GM12878 (cell line): ENCODE results near the gene COL4A1. TPM values are rescaled to one million over a fixed set of nuclear protein-coding genes. Genes with fewer than 3 reads are reported as not detected.

Experiments used
- ATAC-seq: fragments of 200-7000 bp; cut with Tn5 transposase; 3 replicates; pipeline ENCODE4 v1.9.1; 2020; ENCODE audit warnings: mild to moderate bottlenecking, moderate library complexity
- BruUV-seq: library from RNA; stranded (reverse); fragments of 400-500 nt; replicated peaks from 2 replicates; lab custom pipeline; 2021; lab: Mats Ljungman, UMichigan
- CTCF ChIA-PET: fragments of 300-600 bp; sonication (Branson Sonifier 250); formaldehyde crosslinking; extraction: SDS; loops from one replicate; lab custom pipeline; 2021; ENCODE audit warnings: inconsistent platforms; lab: Yijun Ruan, JAX
- POLR2A ChIA-PET: fragments of 350-600 bp; formaldehyde crosslinking; extraction: SDS; loops from one replicate; lab custom pipeline; 2021; ENCODE audit warnings: inconsistent platforms; lab: Charles Lee
- RAD21 ChIA-PET: fragments of 300-600 bp; sonication (Branson Sonifier 250); formaldehyde crosslinking; loops from one replicate; lab custom pipeline; 2023; ENCODE audit warnings: antibody characterized with exemption; ENCODE audit not compliant: unreplicated experiment; lab: Charles Lee
- SMC1A ChIA-PET: fragments of 300-600 bp; sonication (Branson Sonifier 250); formaldehyde crosslinking; loops from one replicate; lab custom pipeline; 2023; ENCODE audit not compliant: unreplicated experiment, uncharacterized antibody; lab: Charles Lee
- DNase-seq: peaks from one replicate; pipeline ENCODE4 v3.0.0-alpha.2; 2011; ENCODE audit warnings: low read depth, low spot score
- FAIRE-seq: peaks from 3 replicates; lab custom pipeline; 2011; peaks lifted over from hg19 to GRCh38; lab: Jason Lieb, UNC
- H2AFZ ChIP-seq: 2 replicates; pipeline ENCODE4 v1.6.0; 2011; ENCODE audit warnings: low read depth, low read length, control low read depth; ENCODE audit not compliant: control insufficient read depth
- H3K27ac ChIP-seq: 2 replicates; pipeline ENCODE4 v1.5.1; 2011; ENCODE audit warnings: control low read depth; ENCODE audit not compliant: control insufficient read depth, insufficient read depth
- H3K27me3 ChIP-seq, 2 experiments: replicated peaks in 1 of 2; 2 replicates each; pipeline versions ENCODE4 v1.6.0 to v1.6.1; 2011; ENCODE audit warnings: low read length in 1 of 2; ENCODE audit not compliant: control insufficient read depth in 2 of 2, insufficient read depth in 2 of 2
- H3K36me3 ChIP-seq, 2 experiments: 2 replicates each; pipeline ENCODE4 v1.5.1; 2011; ENCODE audit warnings: low read length in 1 of 2; ENCODE audit not compliant: control insufficient read depth in 2 of 2, insufficient read depth in 2 of 2
- H3K4me1 ChIP-seq: 2 replicates; pipeline ENCODE4 v1.6.1; 2011; ENCODE audit warnings: mild to moderate bottlenecking, low read length, moderate library complexity, mixed read lengths; ENCODE audit not compliant: control insufficient read depth, insufficient read depth
- H3K4me2 ChIP-seq: 2 replicates; pipeline ENCODE4 v1.6.0; 2011; ENCODE audit warnings: control low read depth; ENCODE audit not compliant: control insufficient read depth, insufficient read depth
- H3K4me3 ChIP-seq: fragments of 200-600 bp; sonication (generic); 2 replicates; pipeline ENCODE4 v1.5.1; 2016
- H3K79me2 ChIP-seq: 2 replicates; pipeline ENCODE4 v1.6.0; 2011; ENCODE audit warnings: low read length; ENCODE audit not compliant: control insufficient read depth, insufficient read depth
- H3K9ac ChIP-seq: 2 replicates; pipeline ENCODE4 v1.8.0; 2011; ENCODE audit warnings: low read length, control low read depth, mixed read lengths; ENCODE audit not compliant: control insufficient read depth, insufficient read depth
- H3K9me3 ChIP-seq: replicated peaks from 3 replicates; pipeline ENCODE4 v1.5.1; 2011; ENCODE audit warnings: mild to moderate bottlenecking, low read length; ENCODE audit not compliant: control insufficient read depth, insufficient read depth
- H4K20me1 ChIP-seq: 2 replicates; pipeline ENCODE4 v1.6.0; 2011; ENCODE audit not compliant: control insufficient read depth, insufficient read depth
- BMI1 ChIP-seq: fragments of 450-650 bp; IDR thresholded peaks from 2 replicates; pipeline ENCODE4 v1.6.1; 2016; ENCODE audit warnings: mild to moderate bottlenecking, moderate library complexity, borderline replicate concordance
- FOXK2 ChIP-seq: fragments of 450-650 bp; IDR thresholded peaks from 2 replicates; pipeline ENCODE4 v1.6.1; 2017; ENCODE audit warnings: mild to moderate bottlenecking, moderate library complexity
- NFIC ChIP-seq: IDR thresholded peaks from 2 replicates; pipeline ENCODE4 v1.6.1; 2012; ENCODE audit warnings: low read depth, mild to moderate bottlenecking, inconsistent platforms, low read length, moderate library complexity
- NR2C1 ChIP-seq: fragments of 450-650 bp; IDR thresholded peaks from 2 replicates; pipeline ENCODE4 v1.6.1; 2017; ENCODE audit warnings: antibody characterized with exemption, mild to moderate bottlenecking, moderate library complexity
- PML ChIP-seq: IDR thresholded peaks from 2 replicates; pipeline ENCODE4 v1.6.1; 2012; ENCODE audit warnings: low read length, inconsistent platforms
- POLR2A ChIP-seq: IDR thresholded peaks from 2 replicates; pipeline ENCODE4 v1.6.1; 2011; ENCODE audit warnings: low read depth, mild to moderate bottlenecking, low read length
- POLR2AphosphoS5 ChIP-seq: IDR thresholded peaks from 2 replicates; pipeline ENCODE4 v1.6.1; 2011; ENCODE audit warnings: mild to moderate bottlenecking, low read length, inconsistent platforms
- STAT1 ChIP-seq: fragments of 450-650 bp; conservative IDR thresholded peaks from 2 replicates; pipeline ENCODE4 v1.6.1; 2014; ENCODE audit warnings: antibody characterized with exemption, mild to moderate bottlenecking
- TCF7 ChIP-seq: IDR thresholded peaks from 2 replicates; pipeline ENCODE4 v1.6.1; 2014; ENCODE audit warnings: antibody characterized with exemption, borderline replicate concordance
- YBX1 ChIP-seq: fragments of 450-650 bp; IDR thresholded peaks from 2 replicates; pipeline ENCODE4 v1.6.1; 2016; ENCODE audit warnings: antibody characterized with exemption
- WGBS: methylation state at CpG from one replicate; pipeline ENCODE4 v1.1.6; 2016; ENCODE audit warnings: low lambda C conversion rate; ENCODE audit not compliant: insufficient replicate concordance, insufficient coverage; ENCODE audit errors: missing lambda C conversion rate; 5-methylcytosine and 5-hydroxymethylcytosine counted together
- in situ Hi-C: fragments of 300-500 bp; cut with MboI; formaldehyde crosslinking; loops from 9 replicates; pipeline ENCODE4 v1.14.3; 2018; ENCODE audit warnings: mixed read lengths
- intact Hi-C: fragments of 100-400 bp; cut with micrococcal nuclease; formaldehyde crosslinking; loops from one replicate; pipeline ENCODE4 v1.14.2; 2022; ENCODE audit not compliant: unreplicated experiment
- polyA plus RNA-seq, 11 experiments: library from polyadenylated mRNA; depleted of rRNA in 4 of 11; unstranded in 6 of 11; stranded (reverse) in 5 of 11; fragments of >200 nt; fragmentation: Nextera tagmentation in 4 of 11; fragmentation: Illumina TruSeq in 1 of 11; extraction: Ambion mirVana in 4 of 11; extraction: Trizol in 1 of 11; gene quantifications; 1 replicate in 1 of 11; 2 replicates in 10 of 11; pipeline versions ENCODE4 v1.2.1 to v1.2.3, GENCODE V29; 2011 to 2016; ENCODE audit warnings: inconsistent platforms in 2 of 11, missing spikeins in 2 of 11, low read depth in 1 of 11
- total RNA-seq, 4 experiments: library from RNA; depleted of rRNA in 3 of 4; stranded (reverse); fragments of >200 nt in 3 of 4; fragmentation: Illumina TruSeq in 1 of 4; extraction: Trizol in 1 of 4; gene quantifications; 2 replicates each; pipeline versions ENCODE4 v1.2.1 to v1.2.3, GENCODE V29; 2013 to 2021
- TF ChIP-seq, protein P1 (sequence below): fragments of 450-650 bp; conservative IDR thresholded peaks from 2 replicates; pipeline ENCODE4 v1.6.1; 2017; ENCODE audit warnings: mild to moderate bottlenecking, moderate library complexity
- TF ChIP-seq, protein P2 (sequence below): fragments of 450-650 bp; IDR thresholded peaks from 2 replicates; pipeline ENCODE4 v1.6.1; 2016; ENCODE audit warnings: mild to moderate bottlenecking, moderate library complexity, borderline replicate concordance

Gene COL4A1
- total and polyA plus RNA-seq, 10 of the 15 experiments (the other 5 are each of a cell fraction or from before 2014, with no cell fraction given): 0.07 to 0.31 (median 0.13) TPM; not detected in 6

DNA sequence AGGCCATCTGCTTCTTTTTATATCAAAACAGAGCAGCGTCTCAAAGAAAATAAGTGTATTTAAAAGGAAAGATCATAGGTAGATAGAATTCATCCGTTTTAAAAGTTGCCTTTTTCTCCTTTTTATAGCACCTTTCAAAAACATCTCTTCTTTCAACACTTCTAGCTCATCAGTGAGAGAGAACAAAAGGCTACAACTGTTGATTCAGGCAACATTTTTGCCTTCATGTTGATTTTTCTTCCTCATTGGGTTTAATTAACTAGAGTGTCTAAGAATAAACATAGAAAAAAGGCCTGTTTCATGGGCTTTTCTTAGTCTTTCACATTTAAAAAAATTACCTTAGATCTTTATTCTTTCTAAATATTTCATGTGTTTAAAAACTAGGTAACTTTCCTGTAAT, 13.7 kb upstream of the COL4A1 start:
- BruUV-seq: no TSS peak
- no peak overlapping the region for H3K27ac ChIP-seq
- ChIA-PET CTCF (no interaction called here), POLR2A (no interaction called here), SMC1A (no interaction called here)
- DNase-seq (no peak), FAIRE-seq (no peak)
- no peak overlapping the region for H2AFZ ChIP-seq
- H3K9me3 ChIP-seq: no peaks in the 10 kb centered on the region
- no peaks in the 10 kb centered on the region for H3K4me1 ChIP-seq
- H3K79me2 ChIP-seq: no peaks in the 10 kb centered on the region
- H3K27me3 ChIP-seq: no peaks in the 10 kb centered on the region; a peak in 3 of 4 replicates
- TF ChIP-seq BMI1 (no peak), TCF7 (no peak)
- TF ChIP-seq, all 136 proteins: peak for 0
- RAD21 ChIA-PET: no interaction called here
- Histone ChIP-seq H3K9ac (no peak overlapping the region), H4K20me1 (no peaks in the 10 kb centered on the region), H3K36me3 (no peaks in the 10 kb centered on the region), H3K4me2 (no peak overlapping the region), H3K4me3 (no peak overlapping the region)
- intact Hi-C loops: no loop called here
- ATAC-seq: no peak
- in situ Hi-C loops: no loop called here
- WGBS: 0% methylated on average over 2 of the region's 2 CpGs

DNA sequence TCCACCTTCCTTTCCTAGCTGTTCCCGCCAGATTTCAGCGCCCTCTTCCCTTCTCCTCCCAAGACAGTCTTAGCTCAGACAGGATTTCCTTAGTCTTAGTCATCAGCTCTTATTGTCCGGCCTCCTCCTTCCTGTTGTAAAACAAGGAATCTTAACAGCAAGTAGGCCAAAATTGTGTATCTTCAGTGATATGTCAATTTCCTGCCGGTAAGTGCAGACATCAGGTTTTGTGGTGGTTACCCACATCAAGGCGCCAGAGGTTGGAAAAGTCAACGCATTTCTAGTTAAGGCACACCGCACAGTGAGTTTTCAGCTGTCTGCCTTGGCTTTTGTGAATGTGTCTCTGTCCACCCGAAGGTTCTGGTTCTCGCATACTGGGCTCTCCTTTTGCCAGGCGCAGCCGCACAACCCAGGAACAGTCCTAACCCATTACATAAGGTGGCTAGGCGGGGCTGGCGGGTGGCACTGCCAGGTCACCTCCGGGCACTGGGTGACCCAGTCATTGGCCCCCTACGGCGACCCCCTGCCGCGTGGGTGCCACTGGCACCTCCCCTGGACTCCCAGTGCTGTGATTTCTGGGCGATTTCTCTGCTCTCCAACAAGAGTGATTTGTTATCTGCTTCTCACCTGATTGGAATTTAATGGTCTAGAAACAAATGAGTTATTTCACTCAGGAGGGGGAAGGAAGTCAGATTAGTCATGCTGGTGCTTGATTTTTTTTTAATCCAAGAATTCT, 13.0 kb upstream of the COL4A1 start:
- no peak overlapping the region for H3K9ac ChIP-seq
- SMC1A ChIA-PET: no interaction called here
- no peak overlapping the region for H3K4me3 ChIP-seq
- no peaks in the 10 kb centered on the region; a peak in 3 of 4 replicates for H3K27me3 ChIP-seq
- H3K4me2 ChIP-seq: no peak overlapping the region
- RAD21 ChIA-PET: no interaction called here
- 40% methylated on average over 19 of the region's 19 CpGs for WGBS
- no peaks in the 10 kb centered on the region for H3K79me2 ChIP-seq
- CTCF ChIA-PET: interaction anchor here (0.7 kb wide), 1 partner anchor 907 kb away, joined by 3 read pairs; no protein-coding TSS in a partner anchor
- DNase-seq: no peak
- intact Hi-C loops (no loop called here), in situ Hi-C loops (no loop called here)
- no peaks in the 10 kb centered on the region for H3K36me3 ChIP-seq
- H3K27ac ChIP-seq: no peak overlapping the region
- POLR2A ChIA-PET: no interaction called here
- no peak overlapping the region for H2AFZ ChIP-seq
- no TSS peak for BruUV-seq
- no peaks in the 10 kb centered on the region for H3K9me3 ChIP-seq
- no peak for FAIRE-seq
- no peak for ATAC-seq
- H3K4me1 ChIP-seq: no peaks in the 10 kb centered on the region
- H4K20me1 ChIP-seq: no peaks in the 10 kb centered on the region
- TF ChIP-seq STAT1 (no peak), POLR2A (no peak), YBX1 (no peak), NFIC (no peak), FOXK2 (no peak), NR2C1 (no peak), PML (no peak), POLR2AphosphoS5 (no peak)
- TF ChIP-seq, protein P1, sequence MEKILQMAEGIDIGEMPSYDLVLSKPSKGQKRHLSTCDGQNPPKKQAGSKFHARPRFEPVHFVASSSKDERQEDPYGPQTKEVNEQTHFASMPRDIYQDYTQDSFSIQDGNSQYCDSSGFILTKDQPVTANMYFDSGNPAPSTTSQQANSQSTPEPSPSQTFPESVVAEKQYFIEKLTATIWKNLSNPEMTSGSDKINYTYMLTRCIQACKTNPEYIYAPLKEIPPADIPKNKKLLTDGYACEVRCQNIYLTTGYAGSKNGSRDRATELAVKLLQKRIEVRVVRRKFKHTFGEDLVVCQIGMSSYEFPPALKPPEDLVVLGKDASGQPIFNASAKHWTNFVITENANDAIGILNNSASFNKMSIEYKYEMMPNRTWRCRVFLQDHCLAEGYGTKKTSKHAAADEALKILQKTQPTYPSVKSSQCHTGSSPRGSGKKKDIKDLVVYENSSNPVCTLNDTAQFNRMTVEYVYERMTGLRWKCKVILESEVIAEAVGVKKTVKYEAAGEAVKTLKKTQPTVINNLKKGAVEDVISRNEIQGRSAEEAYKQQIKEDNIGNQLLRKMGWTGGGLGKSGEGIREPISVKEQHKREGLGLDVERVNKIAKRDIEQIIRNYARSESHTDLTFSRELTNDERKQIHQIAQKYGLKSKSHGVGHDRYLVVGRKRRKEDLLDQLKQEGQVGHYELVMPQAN: no peak
- TF ChIP-seq, protein P2, sequence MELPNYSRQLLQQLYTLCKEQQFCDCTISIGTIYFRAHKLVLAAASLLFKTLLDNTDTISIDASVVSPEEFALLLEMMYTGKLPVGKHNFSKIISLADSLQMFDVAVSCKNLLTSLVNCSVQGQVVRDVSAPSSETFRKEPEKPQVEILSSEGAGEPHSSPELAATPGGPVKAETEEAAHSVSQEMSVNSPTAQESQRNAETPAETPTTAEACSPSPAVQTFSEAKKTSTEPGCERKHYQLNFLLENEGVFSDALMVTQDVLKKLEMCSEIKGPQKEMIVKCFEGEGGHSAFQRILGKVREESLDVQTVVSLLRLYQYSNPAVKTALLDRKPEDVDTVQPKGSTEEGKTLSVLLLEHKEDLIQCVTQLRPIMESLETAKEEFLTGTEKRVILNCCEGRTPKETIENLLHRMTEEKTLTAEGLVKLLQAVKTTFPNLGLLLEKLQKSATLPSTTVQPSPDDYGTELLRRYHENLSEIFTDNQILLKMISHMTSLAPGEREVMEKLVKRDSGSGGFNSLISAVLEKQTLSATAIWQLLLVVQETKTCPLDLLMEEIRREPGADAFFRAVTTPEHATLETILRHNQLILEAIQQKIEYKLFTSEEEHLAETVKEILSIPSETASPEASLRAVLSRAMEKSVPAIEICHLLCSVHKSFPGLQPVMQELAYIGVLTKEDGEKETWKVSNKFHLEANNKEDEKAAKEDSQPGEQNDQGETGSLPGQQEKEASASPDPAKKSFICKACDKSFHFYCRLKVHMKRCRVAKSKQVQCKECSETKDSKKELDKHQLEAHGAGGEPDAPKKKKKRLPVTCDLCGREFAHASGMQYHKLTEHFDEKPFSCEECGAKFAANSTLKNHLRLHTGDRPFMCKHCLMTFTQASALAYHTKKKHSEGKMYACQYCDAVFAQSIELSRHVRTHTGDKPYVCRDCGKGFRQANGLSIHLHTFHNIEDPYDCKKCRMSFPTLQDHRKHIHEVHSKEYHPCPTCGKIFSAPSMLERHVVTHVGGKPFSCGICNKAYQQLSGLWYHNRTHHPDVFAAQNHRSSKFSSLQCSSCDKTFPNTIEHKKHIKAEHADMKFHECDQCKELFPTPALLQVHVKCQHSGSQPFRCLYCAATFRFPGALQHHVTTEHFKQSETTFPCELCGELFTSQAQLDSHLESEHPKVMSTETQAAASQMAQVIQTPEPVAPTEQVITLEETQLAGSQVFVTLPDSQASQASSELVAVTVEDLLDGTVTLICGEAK: no peak
